ENCODE data around the gene TMEM92.

Gene TMEM92

DNA sequence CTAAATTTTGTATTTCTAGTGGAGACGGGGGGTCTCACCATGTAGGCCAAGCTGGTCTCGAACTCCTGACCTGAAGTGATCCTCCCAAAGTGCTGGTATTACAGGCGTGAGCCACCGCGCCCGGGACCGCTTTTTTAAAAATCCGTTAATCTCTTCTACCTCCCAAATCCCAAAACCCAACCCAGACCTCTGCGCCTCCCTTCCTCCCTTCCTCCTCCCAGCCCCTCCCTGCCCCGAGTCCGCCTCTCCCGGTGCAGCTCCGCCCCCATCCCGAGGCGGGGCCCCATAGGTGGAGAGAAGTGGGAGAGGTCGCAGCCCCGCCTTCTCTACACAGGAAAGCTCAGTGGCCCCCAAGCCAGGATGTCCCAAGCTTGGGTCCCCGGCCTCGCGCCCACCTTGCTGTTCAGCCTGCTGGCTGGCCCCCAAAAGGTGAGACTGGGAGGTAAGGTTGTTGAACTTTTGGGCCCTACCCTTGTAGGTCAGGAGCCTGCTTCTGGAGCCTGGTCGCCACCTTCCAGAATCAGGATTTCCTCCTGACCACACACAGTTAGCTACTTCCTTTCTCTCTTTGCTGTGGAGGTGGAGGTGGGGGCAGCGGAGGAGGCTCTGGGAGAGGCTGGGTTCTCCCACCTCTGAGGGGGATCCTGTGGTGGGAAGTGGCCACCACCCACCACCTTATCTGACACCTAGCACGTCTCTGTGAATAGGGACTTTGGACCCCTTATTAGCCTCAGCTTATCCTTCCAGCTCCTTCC lies at the start of gene TMEM92:
Gene TMEM92 (plus strand): TSS at position 325 of the 755 bp plus-strand sequence. CDS start 36 bp downstream, at position 361.
- DNase-seq: no peak

DNA sequence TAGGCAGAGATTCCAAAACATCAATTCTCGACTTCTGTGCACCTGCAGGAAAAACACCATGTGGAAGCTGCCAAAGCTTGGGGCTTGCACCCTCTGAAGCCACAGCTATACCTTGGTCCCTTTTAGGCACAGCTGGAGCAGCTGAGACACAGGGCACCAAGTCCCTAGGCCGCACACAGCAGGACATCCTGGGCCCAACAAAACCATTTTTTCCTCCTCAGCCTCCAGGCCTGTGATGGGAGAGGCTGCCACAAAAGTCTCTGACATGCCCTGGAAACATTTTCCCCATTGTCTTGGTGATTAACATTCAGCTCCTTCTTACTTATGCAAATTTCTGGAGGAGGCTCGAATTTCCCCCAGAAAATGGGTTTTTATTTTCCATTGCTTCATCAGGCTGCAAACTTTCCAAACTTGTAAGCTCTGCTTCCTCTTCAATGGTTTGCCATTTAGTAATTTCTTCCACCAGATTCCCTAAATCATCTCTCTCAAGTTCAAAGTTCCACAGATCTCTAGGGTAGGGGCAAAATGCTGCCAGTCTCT lies 48.5 kb upstream of the TMEM92 start:
- DNase-seq: no peak

DNA sequence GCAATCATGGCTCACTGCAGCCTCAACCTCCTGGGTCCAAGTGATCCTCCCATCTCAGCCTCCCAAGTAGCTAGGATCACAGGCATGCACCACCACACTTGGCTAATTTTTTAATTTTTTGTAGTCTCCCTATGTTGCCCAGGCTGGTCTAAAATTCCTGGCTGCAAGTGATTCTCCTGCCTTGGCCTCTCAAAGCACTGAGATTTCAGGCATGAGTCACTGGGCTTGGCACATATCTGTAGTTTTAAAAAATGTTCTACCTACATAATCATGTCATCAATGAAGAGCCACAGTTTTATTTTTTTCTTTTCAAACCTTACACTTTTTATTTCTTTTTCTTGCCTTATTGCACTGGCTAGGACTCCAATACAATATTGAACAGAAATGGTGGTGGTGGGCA lies 39.7 kb upstream of the TMEM92 start:
- no peak for DNase-seq

DNA sequence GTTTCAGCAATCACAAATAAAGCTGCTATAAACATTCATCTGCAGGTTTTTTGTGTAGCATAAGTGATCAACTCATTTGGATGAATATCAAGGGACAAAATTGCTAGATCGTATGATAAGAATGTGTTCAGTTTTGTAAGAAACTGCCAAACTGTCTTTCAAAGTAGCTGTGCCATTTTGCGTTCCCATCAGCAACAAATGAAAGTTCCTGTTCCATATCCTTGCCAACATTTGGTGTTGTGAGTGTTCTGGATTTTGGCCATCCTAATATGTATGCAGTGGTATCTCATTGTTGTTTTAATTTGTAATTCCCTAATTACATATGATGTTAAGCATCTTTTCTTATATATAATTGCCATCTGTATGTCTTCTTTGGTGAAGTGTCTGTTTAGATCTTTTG lies 36.4 kb upstream of the TMEM92 start:
- DNase-seq: no peak

DNA sequence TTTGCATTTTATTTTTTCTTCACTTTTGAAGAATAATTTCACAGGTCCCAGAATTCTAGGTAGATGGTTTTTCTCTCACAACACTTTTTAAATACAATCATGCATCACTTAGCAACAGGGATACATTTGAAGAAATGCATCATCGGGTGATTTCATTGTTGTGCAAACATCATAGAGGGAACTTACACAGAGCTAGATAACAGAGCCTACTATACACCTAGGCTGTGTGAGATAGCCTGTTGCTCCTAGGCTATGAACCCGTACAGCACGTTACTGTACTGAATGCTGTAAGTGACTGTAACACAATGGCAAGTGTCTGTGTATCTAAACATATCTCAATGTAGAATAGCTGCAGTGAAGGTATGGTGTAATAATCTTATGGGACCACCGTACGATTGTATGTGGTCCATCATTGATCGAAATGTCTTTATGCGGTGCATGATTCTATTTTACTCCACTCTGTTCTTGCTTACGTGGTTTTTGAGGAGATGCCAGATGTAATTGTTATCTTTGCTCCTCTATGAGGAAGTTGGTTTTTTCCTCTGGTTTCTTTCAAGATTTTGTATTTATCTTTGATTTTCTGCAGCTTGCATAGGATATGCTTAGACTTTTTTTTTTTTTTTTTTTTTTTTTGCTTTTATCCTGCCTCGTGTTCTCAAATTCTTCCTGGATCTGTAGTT lies 35.5 kb upstream of the TMEM92 start:
- DNase-seq: no peak

GRCh38 chr17:50239937-50240336 lies 34.3 kb upstream of the TMEM92 start:
- no peak for DNase-seq

DNA sequence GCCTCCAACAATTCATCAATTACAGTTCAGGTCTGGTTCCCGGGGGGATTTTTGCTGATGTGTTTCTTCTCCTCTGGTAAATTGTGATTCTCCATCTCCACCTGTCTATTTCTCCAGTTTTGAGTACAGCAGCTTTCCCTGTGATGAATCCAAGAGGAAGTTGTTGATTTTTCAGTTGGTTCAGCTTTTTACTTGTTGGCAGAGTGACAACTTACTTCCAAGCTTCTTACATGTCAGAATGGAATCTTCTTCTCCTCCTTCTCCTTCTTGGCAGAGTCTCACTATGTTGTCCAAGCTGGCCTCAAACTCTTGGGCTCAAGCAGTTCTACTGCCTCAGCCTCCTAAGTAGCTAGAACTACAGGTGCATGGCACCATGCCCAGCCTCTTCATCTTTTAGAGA lies 33.4 kb upstream of the TMEM92 start:
- DNase-seq: no peak

DNA sequence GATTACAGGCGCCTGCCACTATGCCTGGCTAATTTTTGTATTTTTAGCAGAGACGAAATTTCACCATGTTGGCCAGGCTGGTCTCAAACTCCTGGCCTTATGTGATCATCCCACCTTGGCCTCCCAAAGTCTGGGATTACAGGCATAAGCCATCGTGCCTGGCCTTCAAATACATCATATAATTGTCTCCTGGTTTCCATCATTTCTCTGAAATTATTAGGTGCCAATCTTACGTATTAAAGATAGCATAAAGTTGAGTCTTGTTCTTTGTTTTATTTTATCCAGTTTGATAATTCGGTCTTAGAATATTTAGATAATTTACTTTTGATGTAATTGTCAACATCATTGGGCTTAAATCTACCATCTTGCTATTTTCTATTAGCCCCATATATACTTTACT lies 32.8 kb upstream of the TMEM92 start:
- DNase-seq: no peak

- no peak for DNase-seq
Observed at GRCh38 chr17:50244771-50245170, 29.5 kb upstream of the TMEM92 start.

- DNase-seq: no peak
Observed at GRCh38 chr17:50248255-50248654, 26.0 kb upstream of the TMEM92 start.

- DNase-seq: no peak
Observed at GRCh38 chr17:50252781-50253180, 21.5 kb upstream of the TMEM92 start.

DNA sequence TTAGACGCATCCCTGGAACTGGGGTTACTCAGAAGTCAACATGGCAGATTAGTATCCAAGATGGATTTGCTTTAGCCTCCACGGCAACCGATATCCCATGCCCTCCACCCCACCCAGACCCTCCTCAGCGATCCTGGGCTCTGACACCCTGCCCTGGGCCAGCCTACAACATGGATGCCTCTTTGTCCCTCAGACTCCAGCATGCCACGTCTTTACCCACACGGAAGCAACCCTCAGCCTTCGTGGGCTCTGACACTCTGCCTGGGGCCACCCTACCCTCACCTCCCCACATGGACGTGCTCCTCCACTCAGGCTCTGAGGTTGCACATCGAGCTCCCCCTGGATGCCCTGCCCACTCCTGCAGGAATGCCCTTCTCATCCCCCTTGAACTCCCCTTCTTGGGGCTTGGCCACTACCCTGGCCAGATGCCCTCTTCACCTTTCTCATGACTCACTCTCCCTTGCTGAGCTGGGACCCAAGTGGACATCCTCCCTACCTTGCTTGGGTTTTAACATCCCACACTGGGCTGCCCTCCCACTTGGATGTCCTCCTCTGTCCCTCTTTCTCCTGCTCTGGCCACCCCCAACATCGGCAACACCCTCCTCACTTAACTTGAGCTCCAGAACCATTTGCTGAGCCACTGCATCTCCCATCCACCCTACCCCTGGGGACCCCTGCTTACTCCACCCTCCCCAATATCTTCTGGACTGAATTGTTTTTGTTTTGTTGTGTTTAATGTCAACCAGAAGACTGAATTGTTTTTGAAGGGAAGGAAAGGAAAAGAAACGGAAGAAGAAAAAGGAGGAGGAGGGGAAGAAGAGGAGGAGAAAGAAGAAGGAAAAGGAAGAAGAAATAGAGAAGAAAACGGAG lies 18.3 kb upstream of the TMEM92 start:
- no peak for DNase-seq

DNA sequence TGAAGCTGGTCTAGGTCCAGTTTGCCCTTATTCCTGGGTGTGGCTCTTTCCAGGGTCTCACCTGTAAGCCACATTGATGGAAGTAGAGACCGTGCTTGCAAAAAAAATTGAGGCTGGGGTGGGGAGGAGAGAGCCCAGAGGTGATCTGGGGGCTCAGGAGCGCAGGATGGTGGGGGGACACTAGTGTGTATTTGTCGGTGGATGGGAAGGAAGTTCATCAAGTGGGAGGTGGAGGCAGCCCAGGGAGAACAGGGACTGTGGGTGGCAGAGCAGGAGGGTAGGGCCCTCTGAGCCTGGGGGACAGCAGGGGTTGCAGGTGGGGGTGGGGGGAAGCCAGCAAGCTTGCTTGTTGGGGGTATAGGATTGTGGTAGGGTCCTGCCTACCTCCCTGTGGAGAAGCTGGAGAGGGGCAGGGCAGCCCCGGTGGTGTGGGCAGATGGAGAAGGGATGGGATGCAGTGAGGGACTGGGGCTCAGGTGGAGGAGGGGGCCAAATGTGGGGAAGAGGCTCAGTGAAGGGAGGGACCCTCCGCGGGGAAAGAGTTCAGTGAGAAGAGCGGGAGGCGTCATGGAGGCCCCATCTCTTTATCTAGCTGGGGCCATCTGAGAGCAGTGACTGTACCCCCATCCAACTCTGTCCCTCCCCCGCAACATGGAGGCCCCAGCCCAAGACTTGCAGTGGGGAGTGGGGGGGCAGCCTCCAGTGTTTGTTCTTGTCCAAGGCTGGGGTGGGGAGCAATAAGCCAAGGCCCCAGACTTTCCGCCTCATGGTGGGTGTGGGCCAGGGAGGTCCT lies 17.2 kb upstream of the TMEM92 start:
- DNase-seq: no peak

- DNase-seq: no peak
Observed at GRCh38 chr17:50257676-50258224, 16.5 kb upstream of the TMEM92 start.

GRCh38 chr17:50258647-50259476 lies 15.4 kb upstream of the TMEM92 start:
- no peak for DNase-seq

DNA sequence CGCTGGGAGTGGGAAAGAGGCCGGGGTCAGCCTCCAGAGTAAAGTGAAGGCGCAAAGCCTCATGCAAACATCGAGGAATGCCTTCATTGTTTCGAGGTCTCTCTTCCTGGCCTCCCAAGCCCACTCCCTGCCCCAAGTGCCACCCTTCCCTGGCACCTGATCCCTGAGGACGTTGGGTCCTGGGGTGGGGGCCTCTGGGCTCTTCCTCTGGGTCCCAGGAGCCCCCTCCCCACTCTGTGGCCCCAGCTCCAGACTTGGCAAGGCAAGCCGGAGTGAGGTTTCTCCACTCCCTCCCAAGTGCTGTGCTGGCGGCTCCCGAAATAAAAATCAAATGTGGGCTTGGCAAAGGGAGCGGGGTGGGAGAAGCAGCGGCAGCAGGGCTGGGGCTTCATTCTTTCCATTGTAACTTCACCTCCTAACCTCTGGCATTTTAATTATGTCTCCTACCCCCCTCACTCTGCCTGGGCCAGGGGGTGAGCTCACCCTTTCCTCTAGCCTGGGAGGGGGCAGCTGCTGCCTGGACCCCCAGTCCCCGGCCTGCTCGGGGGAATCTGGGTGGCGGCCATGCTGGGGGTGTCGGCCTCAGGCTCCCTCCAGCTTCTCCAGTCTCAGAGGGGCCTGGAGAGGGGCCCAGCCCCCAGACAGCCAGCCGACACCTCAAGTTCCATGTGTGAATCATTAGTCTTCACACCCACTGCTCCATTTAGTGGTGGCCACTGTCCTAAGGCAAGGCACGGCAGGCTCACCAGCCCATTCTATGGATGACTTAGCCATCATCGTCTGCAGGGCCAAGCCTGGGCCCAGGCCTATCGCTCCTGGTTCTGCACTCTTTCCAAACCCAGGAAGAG lies 14.6 kb upstream of the TMEM92 start:
- no peak for DNase-seq

DNA sequence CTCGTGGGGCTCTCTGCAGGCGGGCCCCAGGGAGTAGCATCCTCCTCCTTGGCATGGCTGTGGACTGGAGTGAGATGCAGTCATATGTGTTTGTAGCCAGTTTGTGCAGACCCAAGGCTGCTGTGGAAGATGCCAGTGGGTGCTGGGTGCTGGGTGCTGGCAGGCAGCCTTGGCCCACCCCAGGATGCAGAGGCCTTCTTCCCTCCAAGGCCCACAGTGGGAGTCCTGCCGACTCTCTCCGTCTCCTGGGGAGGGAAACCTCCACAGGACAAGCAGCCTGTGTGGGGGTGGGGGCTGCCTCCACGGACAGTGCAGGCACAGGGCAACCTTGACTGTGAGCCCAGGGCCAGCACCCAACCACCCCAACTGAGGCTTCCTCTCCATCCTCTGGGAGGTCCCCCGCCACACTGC lies 13.8 kb upstream of the TMEM92 start:
- no peak for DNase-seq

- no peak for DNase-seq
Observed at GRCh38 chr17:50261051-50261915, 13.0 kb upstream of the TMEM92 start.

All from hypothalamus (tissue), 51 donors.